HEK293T (cell line): ENCODE data around the gene PPP1R14D.

Experiments used
- CTCF ChIA-PET: fragments of 350-600 bp; formaldehyde crosslinking; extraction: SDS; loops from one replicate; lab custom pipeline; 2021; ENCODE audit warnings: antibody characterized with exemption, inconsistent platforms; lab: Yijun Ruan, JAX
- POLR2A ChIA-PET: fragments of 350-600 bp; formaldehyde crosslinking; extraction: SDS; loops from one replicate; lab custom pipeline; 2020; ENCODE audit warnings: antibody characterized with exemption, inconsistent platforms; lab: Yijun Ruan, JAX
- DNase-seq: peaks from one replicate; pipeline ENCODE4 v3.0.0; 2012; ENCODE audit warnings: mixed read lengths; ENCODE audit errors: extremely low spot score
- ARNT ChIP-seq: fragments of 450-650 bp; IDR thresholded peaks from 2 replicates; pipeline ENCODE4 v1.6.1; 2017; ENCODE audit warnings: mild to moderate bottlenecking
- BHLHE40 ChIP-seq: fragments of 450-650 bp; IDR thresholded peaks from 2 replicates; pipeline ENCODE4 v1.6.1; 2016; ENCODE audit warnings: mild to moderate bottlenecking, moderate library complexity, borderline replicate concordance
- CTBP1 ChIP-seq: fragments of 450-650 bp; IDR thresholded peaks from 2 replicates; pipeline ENCODE4 v1.6.1; 2016; ENCODE audit warnings: borderline replicate concordance
- ELF4 ChIP-seq: fragments of 450-650 bp; IDR thresholded peaks from 2 replicates; pipeline ENCODE4 v1.6.1; 2017; ENCODE audit warnings: antibody characterized with exemption
- FOXA1 ChIP-seq: fragments of 450-650 bp; IDR thresholded peaks from 2 replicates; pipeline ENCODE4 v1.6.1; 2016; ENCODE audit warnings: mild to moderate bottlenecking
- FOXK2 ChIP-seq: fragments of 450-650 bp; IDR thresholded peaks from 2 replicates; pipeline ENCODE4 v1.6.1; 2016; ENCODE audit warnings: mild to moderate bottlenecking
- FOXM1 ChIP-seq: fragments of 450-650 bp; IDR thresholded peaks from 2 replicates; pipeline ENCODE4 v1.6.1; 2017; ENCODE audit warnings: mild to moderate bottlenecking, borderline replicate concordance
- HDGF ChIP-seq: fragments of 450-650 bp; IDR thresholded peaks from 2 replicates; pipeline ENCODE4 v1.6.1; 2017; ENCODE audit warnings: antibody characterized with exemption, borderline replicate concordance
- L3MBTL2 ChIP-seq: fragments of 450-650 bp; conservative IDR thresholded peaks from 2 replicates; pipeline ENCODE4 v1.6.1; 2016; ENCODE audit warnings: mild to moderate bottlenecking
- LEF1 ChIP-seq: fragments of 450-650 bp; IDR thresholded peaks from 2 replicates; pipeline ENCODE4 v1.6.1; 2017; ENCODE audit warnings: mild to moderate bottlenecking, borderline replicate concordance
- NFRKB ChIP-seq: fragments of 450-650 bp; IDR thresholded peaks from 2 replicates; pipeline ENCODE4 v1.6.1; 2016; ENCODE audit warnings: mild to moderate bottlenecking, moderate library complexity
- SP1 ChIP-seq: fragments of 450-650 bp; IDR thresholded peaks from 2 replicates; pipeline ENCODE4 v1.6.1; 2017
- SUZ12 ChIP-seq: fragments of 450-650 bp; IDR thresholded peaks from 2 replicates; pipeline ENCODE4 v1.6.1; 2016; ENCODE audit warnings: mild to moderate bottlenecking
- TARDBP ChIP-seq: fragments of 450-650 bp; IDR thresholded peaks from 2 replicates; pipeline ENCODE4 v1.6.1; 2016
- ZNF384 ChIP-seq: fragments of 450-650 bp; IDR thresholded peaks from 2 replicates; pipeline ENCODE4 v1.6.1; 2016
- TF ChIP-seq, protein P1 (sequence below): fragments of 450-650 bp; IDR thresholded peaks from 2 replicates; pipeline ENCODE4 v1.6.1; 2016

The PPP1R14D gene

DNA sequence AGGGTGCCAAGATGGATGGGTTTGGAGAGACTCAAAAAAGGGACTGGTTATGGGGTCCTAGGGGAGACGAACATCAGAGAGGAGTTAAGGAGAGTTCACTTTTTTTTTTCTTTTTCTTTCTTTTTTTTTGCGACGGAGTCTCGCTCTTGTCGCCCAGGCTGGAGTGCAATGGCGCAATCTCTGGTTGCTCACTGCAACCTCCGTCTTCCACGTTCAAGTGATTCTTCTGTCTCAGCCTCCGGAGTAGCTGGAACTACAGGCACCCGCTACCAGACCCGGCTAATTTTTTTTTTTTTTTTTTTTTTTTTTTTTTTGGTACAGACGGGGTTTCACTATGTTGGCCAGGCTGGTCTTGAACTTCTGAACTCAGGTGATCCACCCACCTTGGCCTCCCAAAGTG lies 16.5 kb upstream of the PPP1R14D start:
- ChIA-PET CTCF (interaction anchor here (0.6 to 2.0 kb wide), 2 partner anchors 13 to 89 kb away, joined by 4 to 12 read pairs; no protein-coding TSS in a partner anchor), POLR2A (no interaction called here)
- TF ChIP-seq ZNF384, result no peak
- no peak for TF ChIP-seq L3MBTL2
- no peak for TF ChIP-seq NFRKB
- TF ChIP-seq HDGF, result no peak
- no peak for TF ChIP-seq TARDBP
- TF ChIP-seq BHLHE40, result no peak
- TF ChIP-seq ELF4, result no peak
- TF ChIP-seq LEF1, result no peak
- TF ChIP-seq SP1, result no peak
- no peak for TF ChIP-seq FOXA1
- no peak for TF ChIP-seq CTBP1
- TF ChIP-seq, protein P1, sequence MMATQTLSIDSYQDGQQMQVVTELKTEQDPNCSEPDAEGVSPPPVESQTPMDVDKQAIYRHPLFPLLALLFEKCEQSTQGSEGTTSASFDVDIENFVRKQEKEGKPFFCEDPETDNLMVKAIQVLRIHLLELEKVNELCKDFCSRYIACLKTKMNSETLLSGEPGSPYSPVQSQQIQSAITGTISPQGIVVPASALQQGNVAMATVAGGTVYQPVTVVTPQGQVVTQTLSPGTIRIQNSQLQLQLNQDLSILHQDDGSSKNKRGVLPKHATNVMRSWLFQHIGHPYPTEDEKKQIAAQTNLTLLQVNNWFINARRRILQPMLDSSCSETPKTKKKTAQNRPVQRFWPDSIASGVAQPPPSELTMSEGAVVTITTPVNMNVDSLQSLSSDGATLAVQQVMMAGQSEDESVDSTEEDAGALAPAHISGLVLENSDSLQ, result no peak
- TF ChIP-seq FOXK2, result no peak
- no peak for TF ChIP-seq ARNT
- no peak for TF ChIP-seq SUZ12
- no peak for TF ChIP-seq FOXM1
- DNase-seq, result no peak

DNA sequence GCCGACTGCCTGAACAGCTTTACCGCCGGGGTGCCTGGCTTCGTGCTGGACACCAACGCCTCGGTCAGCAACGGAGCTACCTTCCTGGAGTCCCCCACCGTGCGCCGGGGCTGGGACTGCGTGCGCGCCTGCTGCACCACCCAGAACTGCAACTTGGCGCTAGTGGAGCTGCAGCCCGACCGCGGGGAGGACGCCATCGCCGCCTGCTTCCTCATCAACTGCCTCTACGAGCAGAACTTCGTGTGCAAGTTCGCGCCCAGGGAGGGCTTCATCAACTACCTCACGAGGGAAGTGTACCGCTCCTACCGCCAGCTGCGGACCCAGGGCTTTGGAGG lies 16.2 kb upstream of the PPP1R14D start:
- TF ChIP-seq, protein P1, result no peak
- TF ChIP-seq FOXA1 (no peak), SP1 (no peak), FOXK2 (no peak), TARDBP (no peak), LEF1 (no peak), FOXM1 (no peak), ELF4 (no peak), ZNF384 (no peak), NFRKB (no peak), HDGF (no peak), SUZ12 (no peak), CTBP1 (no peak), L3MBTL2 (no peak), ARNT (no peak), BHLHE40 (no peak)
- ChIA-PET POLR2A (interaction anchor here (1.3 to 1.5 kb wide), 2 partner anchors 26 to 50 kb away, joined by 3 to 5 read pairs; partner anchors contain the start of gene VPS18), CTCF (interaction anchor here (0.6 to 2.0 kb wide), 2 partner anchors 14 to 88 kb away, joined by 4 to 12 read pairs; no protein-coding TSS in a partner anchor)
- no peak for DNase-seq

DNA sequence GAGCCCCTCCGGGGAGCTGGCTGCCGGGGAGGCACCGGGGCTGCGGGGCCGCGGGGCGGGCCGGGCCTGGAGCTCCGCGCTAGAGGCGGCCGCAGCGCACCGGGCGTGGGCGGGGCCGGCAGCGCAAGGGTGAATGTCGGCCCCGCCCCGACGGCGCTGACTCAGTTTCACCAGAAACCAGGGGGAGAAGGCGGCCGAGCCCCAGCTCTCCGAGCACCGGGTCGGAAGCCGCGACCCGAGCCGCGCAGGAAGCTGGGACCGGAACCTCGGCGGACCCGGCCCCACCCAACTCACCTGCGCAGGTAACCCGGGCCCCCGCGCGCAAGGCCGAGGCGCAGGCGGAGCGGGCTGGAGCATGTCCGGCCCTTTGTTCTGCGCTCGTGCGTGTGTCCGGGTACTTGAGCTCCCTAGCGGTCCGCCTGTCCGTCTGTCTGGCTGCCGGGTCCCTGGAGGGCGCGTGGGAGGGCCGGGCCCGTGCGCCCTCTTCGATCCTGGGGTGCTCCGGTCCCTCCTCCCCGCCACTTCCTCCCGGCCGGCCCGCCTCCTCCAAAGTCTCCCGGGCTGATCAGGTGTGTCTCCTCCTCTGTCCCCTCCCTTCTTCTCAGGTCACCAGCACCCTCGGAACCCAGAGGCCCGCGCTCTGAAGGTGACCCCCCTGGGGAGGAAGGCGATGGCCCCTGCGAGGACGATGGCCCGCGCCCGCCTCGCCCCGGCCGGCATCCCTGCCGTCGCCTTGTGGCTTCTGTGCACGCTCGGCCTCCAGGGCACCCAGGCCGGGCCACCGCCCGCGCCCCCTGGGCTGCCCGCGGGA lies 15.6 kb upstream of the PPP1R14D start, which contains the start of gene SPINT1:
SPINT1 (plus strand) TSS at position 164 of the 811 bp plus-strand sequence; CDS start at position 671, 507 bp downstream.
- TF ChIP-seq CTBP1, result no peak
- no peak for TF ChIP-seq TARDBP
- TF ChIP-seq ZNF384, result no peak
- no peak for DNase-seq
- CTCF ChIA-PET, result interaction anchor here (0.6 to 2.0 kb wide), 2 partner anchors 14 to 88 kb away, joined by 4 to 12 read pairs; no protein-coding TSS in a partner anchor
- POLR2A ChIA-PET, result interaction anchor here (0.8 to 1.5 kb wide), 4 partner anchors 11 to 51 kb away, joined by 3 to 5 read pairs (median 3); partner anchors contain the start of gene VPS18

DNA sequence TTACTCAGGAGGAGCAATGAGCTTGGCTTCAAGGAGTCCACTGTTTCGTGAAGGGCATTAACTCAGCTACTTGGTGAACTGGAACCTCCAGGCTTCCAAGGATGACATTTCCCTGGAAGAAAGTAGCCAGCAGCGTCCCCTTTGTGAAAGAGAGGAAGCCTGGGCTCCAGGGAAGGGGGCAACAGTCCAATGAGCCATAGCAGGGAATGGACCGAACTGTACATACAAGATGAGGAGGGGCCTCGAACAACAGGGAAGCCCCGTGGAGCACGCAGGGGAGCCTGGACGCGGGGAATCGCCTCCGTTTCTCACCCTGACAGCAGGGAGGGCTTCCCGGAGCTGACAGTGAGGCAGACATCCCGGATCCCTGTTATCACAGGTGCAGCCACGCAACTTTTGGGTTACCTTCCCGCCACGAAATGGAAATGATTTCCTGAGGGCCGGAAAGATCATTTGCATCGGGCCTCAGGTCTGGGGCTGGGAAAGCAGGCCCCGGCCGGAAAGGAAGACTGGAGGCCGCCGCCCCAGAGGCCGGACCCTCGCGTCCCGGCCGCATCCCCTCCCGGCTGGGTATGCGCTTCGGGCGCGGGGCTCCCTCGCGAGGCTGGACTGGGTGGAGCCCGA lies 14.9 kb upstream of the PPP1R14D start:
- CTCF ChIA-PET, result interaction anchor here (2.0 kb wide), 1 partner anchor 15 kb away, joined by 12 read pairs; no protein-coding TSS in a partner anchor
- TF ChIP-seq ARNT (no peak), SUZ12 (no peak), SP1 (no peak), BHLHE40 (no peak), LEF1 (no peak), L3MBTL2 (no peak), FOXM1 (no peak), TARDBP (no peak), HDGF (no peak), ZNF384 (no peak), FOXA1 (no peak), NFRKB (no peak), CTBP1 (no peak), ELF4 (no peak), FOXK2 (no peak)
- TF ChIP-seq, protein P1, result no peak
- POLR2A ChIA-PET, result interaction anchor here (0.8 to 1.5 kb wide), 4 partner anchors 12 to 52 kb away, joined by 3 to 5 read pairs (median 3); partner anchors contain the start of gene VPS18
- no peak for DNase-seq

DNA sequence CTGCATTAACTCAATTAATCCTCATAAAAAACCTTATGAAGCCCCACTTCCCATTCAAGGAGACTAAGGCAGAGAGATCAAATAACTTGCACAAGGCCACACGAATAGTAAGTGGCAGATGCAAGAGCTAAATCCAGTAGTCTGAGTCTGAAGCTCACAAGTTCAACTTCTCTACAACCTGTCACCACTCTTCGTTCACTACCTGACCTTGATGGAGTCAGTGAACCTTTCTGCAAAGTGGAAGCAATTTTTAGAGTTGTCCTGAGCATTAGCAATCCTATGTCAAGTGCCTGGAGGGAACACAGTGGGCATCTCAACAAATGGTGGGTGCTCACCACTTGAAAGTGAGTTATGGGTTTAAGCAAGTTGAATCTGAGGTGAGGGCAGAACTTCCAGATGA lies 13.2 kb upstream of the PPP1R14D start:
- no peak for DNase-seq
- POLR2A ChIA-PET, result no interaction called here
- CTCF ChIA-PET, result no interaction called here
- no peak for TF ChIP-seq L3MBTL2
- no peak for TF ChIP-seq BHLHE40
- no peak for TF ChIP-seq SUZ12
- no peak for TF ChIP-seq ZNF384
- TF ChIP-seq ARNT, result no peak
- no peak for TF ChIP-seq LEF1
- TF ChIP-seq HDGF, result no peak
- TF ChIP-seq CTBP1, result no peak
- no peak for TF ChIP-seq SP1
- no peak for TF ChIP-seq FOXM1
- TF ChIP-seq TARDBP, result no peak
- TF ChIP-seq, protein P1, result no peak
- TF ChIP-seq NFRKB, result no peak
- no peak for TF ChIP-seq FOXK2
- no peak for TF ChIP-seq FOXA1
